HCT116 (cell line): ENCODE data around the gene ADD3. TPM values are rescaled to one million over a fixed set of nuclear protein-coding genes. Genes with fewer than 3 reads are reported as not detected.

Source experiments
- ATAC-seq: fragments of 200-7000 bp; cut with Tn5 transposase; 2 replicates; pipeline ENCODE4 v1.9.1; 2020; ENCODE audit warnings: mild to moderate bottlenecking, moderate library complexity
- BruUV-seq: library from RNA; stranded (reverse); fragments of 400-500 nt; replicated peaks from 2 replicates; lab custom pipeline; 2021; lab: Mats Ljungman, UMichigan
- CTCF ChIA-PET: fragments of 300-600 bp; sonication (Branson Sonifier 250); formaldehyde crosslinking; loops from one replicate; lab custom pipeline; 2021; ENCODE audit warnings: antibody characterized with exemption; lab: Charles Lee
- POLR2A ChIA-PET: fragments of 300-600, 350-600 bp; sonication (Branson Sonifier 250); formaldehyde crosslinking; loops from one replicate; lab custom pipeline; 2021; ENCODE audit warnings: antibody characterized with exemption; lab: Charles Lee
- RAD21 ChIA-PET, 2 experiments: fragments of 300-600 bp; sonication (Branson Sonifier 250); formaldehyde crosslinking; loops; one replicate each; lab custom pipeline; 2023; ENCODE audit warnings: low total read pairs in 2 of 2; ENCODE audit not compliant: uncharacterized antibody in 2 of 2, unreplicated experiment in 2 of 2, low non-redundant PET in 1 of 2; lab: Charles Lee
- DNase-seq: peaks from one replicate; pipeline ENCODE4 v3.0.0-alpha.2; 2010; ENCODE audit warnings: low read depth, low spot score
- H2AFZ ChIP-seq: fragments of 200-600 bp; shearing (Covaris generic), sonication (generic); 2 replicates; pipeline ENCODE4 v1.6.1; 2017; ENCODE audit warnings: low read depth, mixed run types, mixed read lengths, antibody characterized with exemption, low read length; ENCODE audit not compliant: poor library complexity, severe bottlenecking
- H3K27ac ChIP-seq: 2 replicates; pipeline ENCODE4 v1.5.1; 2012; ENCODE audit warnings: low read depth, low read length
- H3K27me3 ChIP-seq: fragments of 200-600 bp; sonication (generic); 2 replicates; pipeline ENCODE4 v1.6.1; 2016; ENCODE audit warnings: mixed run types, low read length, mixed read lengths; ENCODE audit not compliant: insufficient read depth
- H3K36me3 ChIP-seq, 2 experiments: fragments of 200-500 bp in 1 of 2; fragments of 200-600 bp in 1 of 2; sonication (Bioruptor generic) in 1 of 2; sonication (generic) in 1 of 2; 2 replicates each; pipeline versions ENCODE4 v1.5.1 to v1.6.1; 2014 to 2016; ENCODE audit warnings: low read length in 2 of 2, inconsistent platforms in 1 of 2, mixed read lengths in 1 of 2, mixed run types in 1 of 2; ENCODE audit not compliant: insufficient read depth in 2 of 2, control insufficient read depth in 1 of 2
- H3K4me1 ChIP-seq, 2 experiments: fragments of 200-600 bp in 1 of 2; sonication (generic) in 1 of 2; 2 replicates each; pipeline versions ENCODE4 v1.5.1 to v1.6.1; 2012 to 2017; ENCODE audit warnings: low read length in 2 of 2, inconsistent platforms in 1 of 2, mild to moderate bottlenecking in 1 of 2, mixed read lengths in 1 of 2, mixed run types in 1 of 2, moderate library complexity in 1 of 2; ENCODE audit not compliant: insufficient read depth in 2 of 2, control insufficient read depth in 1 of 2
- H3K4me2 ChIP-seq: fragments of 200-600 bp; sonication (generic); 2 replicates; pipeline ENCODE4 v1.6.1; 2017; ENCODE audit warnings: mixed run types, low read length, mixed read lengths
- H3K4me3 ChIP-seq, 2 experiments: fragments of 200-600 bp in 1 of 2; sonication (generic) in 1 of 2; replicated peaks in 1 of 2; 2 replicates each; pipeline ENCODE4 v1.5.1; 2011 to 2016; ENCODE audit warnings: low read length in 2 of 2, control low read depth in 1 of 2, low read depth in 1 of 2, mild to moderate bottlenecking in 1 of 2, mixed read lengths in 1 of 2, mixed run types in 1 of 2
- H3K79me2 ChIP-seq: fragments of 200-600 bp; sonication (generic); 2 replicates; pipeline ENCODE4 v1.6.1; 2017; ENCODE audit warnings: mild to moderate bottlenecking, mixed run types, low read length, moderate library complexity, mixed read lengths; ENCODE audit not compliant: insufficient read depth
- H3K9ac ChIP-seq: fragments of 200-600 bp; sonication (generic); 2 replicates; pipeline ENCODE4 v1.6.1; 2016; ENCODE audit warnings: low read length, mixed read lengths
- H3K9me2 ChIP-seq: fragments of 200-600 bp; sonication (generic), shearing (Covaris generic); 2 replicates; pipeline ENCODE4 v1.6.1; 2017; ENCODE audit warnings: mixed run types, mild to moderate bottlenecking, moderate library complexity; ENCODE audit not compliant: insufficient read depth
- H3K9me3 ChIP-seq, 2 experiments: fragments of 200-500 bp in 1 of 2; fragments of 200-600 bp in 1 of 2; sonication (Bioruptor generic) in 1 of 2; sonication (generic) in 1 of 2; 2 replicates each; pipeline ENCODE4 v1.6.1; 2014 to 2017; ENCODE audit warnings: low read length in 2 of 2, mixed read lengths in 2 of 2, inconsistent platforms in 1 of 2, low read depth in 1 of 2, mild to moderate bottlenecking in 1 of 2, mixed run types in 1 of 2, moderate library complexity in 1 of 2; ENCODE audit not compliant: control insufficient read depth in 1 of 2, insufficient read depth in 1 of 2
- H4K20me1 ChIP-seq: fragments of 200-600 bp; sonication (generic), shearing (Covaris generic); 2 replicates; pipeline ENCODE4 v1.6.1; 2017; ENCODE audit warnings: mixed run types, mild to moderate bottlenecking, moderate library complexity; ENCODE audit not compliant: insufficient read depth
- ATF3 ChIP-seq: IDR thresholded peaks from 2 replicates; pipeline ENCODE4 v1.6.1; 2012
- EGR1 ChIP-seq: IDR thresholded peaks from 2 replicates; pipeline ENCODE4 v1.6.1; 2012; ENCODE audit warnings: low read depth
- ELF1 ChIP-seq: IDR thresholded peaks from 2 replicates; pipeline ENCODE4 v1.6.1; 2012; ENCODE audit warnings: low read depth, borderline replicate concordance
- EZH2 ChIP-seq: fragments of 200-600 bp; sonication (generic); IDR thresholded peaks from 2 replicates; pipeline ENCODE4 v1.6.1; 2017; ENCODE audit warnings: antibody characterized with exemption, mixed run types
- EZH2phosphoT487 ChIP-seq: fragments of 200-600 bp; IDR thresholded peaks from 2 replicates; pipeline ENCODE4 v1.6.1; 2018; ENCODE audit warnings: antibody characterized with exemption, borderline replicate concordance
- FOSL1 ChIP-seq: IDR thresholded peaks from 2 replicates; pipeline ENCODE4 v1.6.1; 2012; ENCODE audit warnings: low read depth
- JUND ChIP-seq: IDR thresholded peaks from 2 replicates; pipeline ENCODE4 v1.6.1; 2012
- MAX ChIP-seq: IDR thresholded peaks from 2 replicates; pipeline ENCODE4 v1.6.1; 2012
- REST ChIP-seq: IDR thresholded peaks from 2 replicates; pipeline ENCODE4 v1.6.1; 2012; ENCODE audit warnings: low read depth
- SIN3A ChIP-seq: IDR thresholded peaks from 2 replicates; pipeline ENCODE4 v1.6.1; 2012; ENCODE audit warnings: low read depth
- SP1 ChIP-seq: IDR thresholded peaks from 2 replicates; pipeline ENCODE4 v1.6.1; 2012; ENCODE audit warnings: low read depth
- SRF ChIP-seq: IDR thresholded peaks from 2 replicates; pipeline ENCODE4 v1.6.1; 2012; ENCODE audit warnings: low read depth
- TCF7L2 ChIP-seq: IDR thresholded peaks from 2 replicates; pipeline ENCODE4 v1.7.0; 2011; ENCODE audit warnings: borderline replicate concordance, inconsistent platforms; ENCODE audit not compliant: insufficient read depth, insufficient read length; ENCODE audit errors: extremely low read depth
- ZBTB33 ChIP-seq: IDR thresholded peaks from 2 replicates; pipeline ENCODE4 v1.6.1; 2011; ENCODE audit warnings: mild to moderate bottlenecking, low read length, moderate library complexity; ENCODE audit not compliant: insufficient replicate concordance; ENCODE audit errors: extremely low read depth
- ZFX ChIP-seq: fragments of 450-650 bp; IDR thresholded peaks from 2 replicates; pipeline ENCODE4 v1.6.1; 2017
- intact Hi-C: fragments of 100-400 bp; cut with micrococcal nuclease; formaldehyde crosslinking; loops from 2 replicates; pipeline ENCODE4 v1.10.0; 2022
- total RNA-seq: library from RNA; stranded (reverse); gene quantifications from one replicate; pipeline ENCODE4 v1.2.1, GENCODE V29; 2021; ENCODE audit not compliant: unreplicated experiment

The ADD3 gene
- total RNA-seq, 1 experiment from 2014 or later: 41.1 TPM

GRCh38 chr10:109961174-109962001 is 46.4 kb upstream of the ADD3 start:
- no peak overlapping the region for H2AFZ ChIP-seq
- no peaks in the 10 kb centered on the region for H4K20me1 ChIP-seq
- no peak for DNase-seq

GRCh38 chr10:109962247-109962646 is 45.5 kb upstream of the ADD3 start:
- ChIA-PET RAD21 (no interaction called here), CTCF (no interaction called here), POLR2A (no interaction called here)
- Histone ChIP-seq H3K4me3 (no peak overlapping the region), H3K36me3 (no peaks in the 10 kb centered on the region), H3K9me3 (no peaks in the 10 kb centered on the region), H4K20me1 (no peaks in the 10 kb centered on the region), H3K4me1 (peaks cover 10 to 12% of the 10 kb centered on the region in 2 experiments; a peak in 3 of 4 replicates), H3K27me3 (no peaks in the 10 kb centered on the region), H3K79me2 (no peaks in the 10 kb centered on the region), H2AFZ (no peak overlapping the region), H3K27ac (no peak overlapping the region), H3K4me2 (no peak overlapping the region), H3K9ac (no peak overlapping the region), H3K9me2 (no peaks in the 10 kb centered on the region)
- DNase-seq (no peak), ATAC-seq (no peak)
- intact Hi-C loops: no loop called here
- BruUV-seq: no TSS peak
- TF ChIP-seq EZH2 (no peak), SIN3A (no peak), REST (no peak), MAX (no peak), EGR1 (no peak), EZH2phosphoT487 (no peak), FOSL1 (no peak), JUND (no peak), ZFX (no peak), SRF (no peak), ELF1 (no peak), ZBTB33 (no peak), ATF3 (no peak), SP1 (no peak)

More at GRCh38 chr10:109961174-109962001, 46.4 kb upstream of the ADD3 start:
- H3K79me2 ChIP-seq: no peaks in the 10 kb centered on the region
- CTCF ChIA-PET: interaction anchor here (1.4 kb wide), 1 partner anchor 18 kb away, joined by 4 read pairs; no protein-coding TSS in a partner anchor
- RAD21 ChIA-PET: no interaction called here
- TF ChIP-seq TCF7L2: no peak
- no peak overlapping the region for H3K9ac ChIP-seq
- no peak overlapping the region for H3K4me3 ChIP-seq
- H3K27me3 ChIP-seq: no peaks in the 10 kb centered on the region
- no peaks in the 10 kb centered on the region for H3K9me3 ChIP-seq
- H3K4me2 ChIP-seq: no peak overlapping the region
- intact Hi-C loops: no loop called here
- no peaks in the 10 kb centered on the region for H3K36me3 ChIP-seq
- ATAC-seq: no peak
- POLR2A ChIA-PET: no interaction called here
- peaks cover 10 to 12% of the 10 kb centered on the region in 2 experiments; a peak in 3 of 4 replicates for H3K4me1 ChIP-seq
- no TSS peak for BruUV-seq
- no peak overlapping the region for H3K27ac ChIP-seq
- H3K9me2 ChIP-seq: no peaks in the 10 kb centered on the region
